Neutrophil (primary cell): Measurements from ENCODE around the gene DNMT3A.

Experiments
- H3K27ac ChIP-seq: fragments of 200-600 bp; sonication (generic); 2 replicates; pipeline ENCODE4 v1.5.1; 2016; ENCODE audit warnings: mild to moderate bottlenecking, moderate library complexity
- H3K27me3 ChIP-seq: fragments of 200-600 bp; sonication (generic); 2 replicates; pipeline ENCODE4 v1.6.0; 2016; ENCODE audit warnings: mild to moderate bottlenecking
- H3K36me3 ChIP-seq: fragments of 200-600 bp; sonication (generic); 2 replicates; pipeline ENCODE4 v1.5.1; 2017
- H3K4me1 ChIP-seq, 2 experiments: fragments of 200-600 bp in 1 of 2; sonication (generic) in 1 of 2; 1 replicate in 1 of 2; 2 replicates in 1 of 2; pipeline versions ENCODE4 v1.5.1 to v1.6.1; 2013 to 2016; ENCODE audit warnings: low read depth in 1 of 2, low read length in 1 of 2, mild to moderate bottlenecking in 1 of 2, moderate library complexity in 1 of 2; ENCODE audit not compliant: control insufficient read depth in 1 of 2, insufficient read depth in 1 of 2
- H3K4me3 ChIP-seq, 2 experiments: fragments of 200-600 bp in 1 of 2; sonication (generic) in 1 of 2; 1 replicate in 1 of 2; 2 replicates in 1 of 2; pipeline ENCODE4 v1.5.1; 2013 to 2016; ENCODE audit warnings: low read depth in 1 of 2, low read length in 1 of 2, mild to moderate bottlenecking in 1 of 2, moderate library complexity in 1 of 2
- H3K9me3 ChIP-seq: fragments of 200-600 bp; sonication (generic); 2 replicates; pipeline ENCODE4 v1.5.1; 2016
- TF ChIP-seq, protein P1 (sequence below): fragments of 200-600 bp; sonication (generic); IDR thresholded peaks from 2 replicates; pipeline ENCODE4 v1.5.1; 2016; ENCODE audit warnings: antibody characterized with exemption

Gene DNMT3A

DNA sequence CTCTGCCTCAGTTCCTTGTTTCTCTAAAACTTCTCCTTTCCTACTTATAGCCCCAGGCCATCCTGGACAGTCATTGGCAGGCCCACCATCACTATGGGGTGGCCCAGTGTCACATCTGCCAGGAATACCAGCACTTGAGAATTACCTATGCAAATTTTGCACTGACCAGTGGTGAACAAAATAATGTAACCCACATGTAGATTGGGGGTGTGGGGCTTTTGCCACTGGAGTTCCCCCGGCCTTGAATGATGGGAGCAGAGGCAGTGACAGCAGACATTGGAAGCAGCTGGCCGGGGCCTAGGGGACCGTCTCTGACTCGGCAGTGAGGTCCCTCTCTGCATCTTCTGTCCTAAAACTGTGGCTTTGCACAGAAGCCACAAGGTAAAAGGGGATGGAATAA is 24.9 kb upstream of the DNMT3A start:
- peaks cover 16% of the 10 kb centered on the region for H3K27me3 ChIP-seq

DNA sequence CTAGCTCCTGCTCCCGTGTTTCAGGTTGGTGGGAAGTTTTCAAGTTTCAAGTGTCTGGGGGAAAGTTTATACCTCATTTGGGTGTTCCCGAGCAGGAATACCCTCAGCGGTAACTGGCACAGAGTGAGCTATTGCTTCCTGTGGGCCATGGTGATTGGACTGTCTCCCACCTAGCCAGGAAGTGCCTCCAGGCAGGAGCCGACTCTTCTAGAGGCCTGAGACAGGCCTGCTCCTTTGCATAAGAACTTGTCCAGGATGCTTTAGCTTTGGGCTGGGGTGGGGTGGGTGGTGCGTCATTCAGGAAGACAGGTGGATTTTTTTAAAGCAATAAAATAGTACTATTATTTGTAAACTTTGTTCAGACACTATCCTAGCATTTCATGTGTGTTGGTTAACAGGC is 23.5 kb upstream of the DNMT3A start:
- H3K27ac ChIP-seq, result no peak overlapping the region

More for the DNA sequence above, 24.9 kb upstream of the DNMT3A start:
- TF ChIP-seq, protein P1, sequence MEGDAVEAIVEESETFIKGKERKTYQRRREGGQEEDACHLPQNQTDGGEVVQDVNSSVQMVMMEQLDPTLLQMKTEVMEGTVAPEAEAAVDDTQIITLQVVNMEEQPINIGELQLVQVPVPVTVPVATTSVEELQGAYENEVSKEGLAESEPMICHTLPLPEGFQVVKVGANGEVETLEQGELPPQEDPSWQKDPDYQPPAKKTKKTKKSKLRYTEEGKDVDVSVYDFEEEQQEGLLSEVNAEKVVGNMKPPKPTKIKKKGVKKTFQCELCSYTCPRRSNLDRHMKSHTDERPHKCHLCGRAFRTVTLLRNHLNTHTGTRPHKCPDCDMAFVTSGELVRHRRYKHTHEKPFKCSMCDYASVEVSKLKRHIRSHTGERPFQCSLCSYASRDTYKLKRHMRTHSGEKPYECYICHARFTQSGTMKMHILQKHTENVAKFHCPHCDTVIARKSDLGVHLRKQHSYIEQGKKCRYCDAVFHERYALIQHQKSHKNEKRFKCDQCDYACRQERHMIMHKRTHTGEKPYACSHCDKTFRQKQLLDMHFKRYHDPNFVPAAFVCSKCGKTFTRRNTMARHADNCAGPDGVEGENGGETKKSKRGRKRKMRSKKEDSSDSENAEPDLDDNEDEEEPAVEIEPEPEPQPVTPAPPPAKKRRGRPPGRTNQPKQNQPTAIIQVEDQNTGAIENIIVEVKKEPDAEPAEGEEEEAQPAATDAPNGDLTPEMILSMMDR, result no peak
- no peaks in the 10 kb centered on the region for H3K9me3 ChIP-seq
- H3K4me3 ChIP-seq, result no peak overlapping the region
- H3K27ac ChIP-seq, result no peak overlapping the region
- peaks cover 9 to 18% of the 10 kb centered on the region in 2 experiments for H3K4me1 ChIP-seq
- no peaks in the 10 kb centered on the region for H3K36me3 ChIP-seq

DNA sequence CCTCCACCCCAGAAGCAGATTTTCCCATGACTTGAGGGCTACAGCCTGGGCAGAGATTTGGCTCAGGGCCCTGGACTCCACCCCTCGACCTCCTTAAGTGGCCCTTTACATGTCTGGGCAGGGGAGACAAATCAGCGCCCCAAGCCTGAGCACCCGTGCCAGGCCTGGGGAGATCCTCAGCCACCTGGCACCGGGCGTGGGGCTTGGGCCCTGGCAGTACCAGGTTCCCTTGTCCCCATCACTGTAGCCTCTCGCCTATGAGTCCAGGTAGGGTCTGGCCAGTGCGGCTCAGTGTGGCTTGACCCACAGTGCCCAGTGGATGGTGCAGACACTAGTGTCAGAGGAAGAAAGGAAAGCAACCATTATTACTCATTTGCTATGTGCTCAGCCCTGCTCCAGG is 22.0 kb upstream of the DNMT3A start:
- TF ChIP-seq, protein P1, result no peak
- no peaks in the 10 kb centered on the region for H3K9me3 ChIP-seq
- H3K4me3 ChIP-seq, result no peak overlapping the region
- no peaks in the 10 kb centered on the region for H3K36me3 ChIP-seq
- peaks cover 16% of the 10 kb centered on the region for H3K27me3 ChIP-seq
- H3K4me1 ChIP-seq, result peaks cover 9 to 18% of the 10 kb centered on the region in 2 experiments
- H3K27ac ChIP-seq, result no peak overlapping the region

More for the DNA sequence above, 23.5 kb upstream of the DNMT3A start:
- H3K27me3 ChIP-seq, result peaks cover 16% of the 10 kb centered on the region
- H3K4me1 ChIP-seq, result peaks cover 9 to 18% of the 10 kb centered on the region in 2 experiments
- TF ChIP-seq, protein P1, result no peak
- H3K36me3 ChIP-seq, result no peaks in the 10 kb centered on the region
- no peak overlapping the region for H3K4me3 ChIP-seq
- no peaks in the 10 kb centered on the region for H3K9me3 ChIP-seq

DNA sequence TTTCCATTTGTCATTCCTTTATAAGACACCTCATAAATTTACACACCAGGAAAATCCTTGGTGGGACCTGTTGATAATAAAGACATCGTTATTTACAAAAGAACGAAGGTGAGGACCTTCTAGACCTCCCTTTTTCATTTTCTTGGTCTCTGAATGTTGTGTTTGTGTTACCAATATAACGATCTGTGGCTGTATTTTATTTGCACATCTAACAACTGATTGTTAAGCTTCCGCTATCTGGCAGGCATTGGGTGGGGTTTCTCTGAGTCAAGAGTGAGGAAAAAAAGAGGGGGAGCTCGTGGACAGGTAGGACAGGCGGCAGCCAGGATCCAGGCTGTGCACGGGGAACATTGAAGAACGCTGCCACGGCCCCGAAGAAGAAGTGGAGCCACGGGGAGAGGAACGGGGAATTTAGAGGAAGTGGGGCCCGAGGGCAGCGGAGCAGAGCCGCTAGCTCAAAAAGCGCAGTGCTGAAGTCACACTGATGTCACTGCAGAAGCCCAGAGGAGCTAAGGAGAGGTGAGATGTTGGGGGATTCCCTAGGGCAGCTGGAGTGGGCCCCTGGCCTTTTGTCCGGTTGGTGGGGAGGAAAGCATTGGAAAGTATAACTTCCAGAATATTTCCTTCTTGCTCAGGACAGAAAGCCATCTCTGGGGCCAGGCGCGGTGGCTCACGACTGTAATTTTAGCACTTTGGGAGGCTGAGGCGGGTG is 20.9 kb upstream of the DNMT3A start:
- H3K27ac ChIP-seq, result peak overlapping the region; percentile 87
- H3K36me3 ChIP-seq, result no peaks in the 10 kb centered on the region
- TF ChIP-seq, protein P1, result no peak
- H3K9me3 ChIP-seq, result no peaks in the 10 kb centered on the region
- peaks cover 14% of the 10 kb centered on the region for H3K27me3 ChIP-seq
- H3K4me3 ChIP-seq, result peak overlapping the region; percentile 62 to 70
- H3K4me1 ChIP-seq, result peaks cover 9 to 18% of the 10 kb centered on the region in 2 experiments

DNA sequence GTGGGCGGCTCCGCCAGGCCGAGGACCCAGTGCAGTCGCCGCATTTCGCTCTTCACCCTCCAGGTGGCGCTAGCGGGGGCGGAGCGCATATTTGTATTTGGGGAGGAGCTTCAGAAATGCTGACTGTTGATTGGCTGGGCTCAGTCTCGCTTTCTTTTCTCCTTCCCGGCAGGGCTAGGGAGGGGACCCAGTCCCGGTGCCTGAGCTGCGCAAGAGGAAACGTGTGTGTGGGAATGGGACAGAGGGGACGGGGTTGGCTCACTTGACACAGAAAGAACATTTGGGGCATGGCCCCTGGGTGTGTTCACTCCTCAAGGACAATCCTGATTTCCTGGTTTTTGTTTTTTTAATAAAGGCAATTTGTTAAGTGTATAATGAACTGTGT is 20.3 kb upstream of the DNMT3A start:
- H3K27ac ChIP-seq, result peak overlapping the region; percentile 87
- peaks cover 10% of the 10 kb centered on the region for H3K27me3 ChIP-seq
- H3K9me3 ChIP-seq, result no peaks in the 10 kb centered on the region
- peak overlapping the region; percentile 62 to 70 for H3K4me3 ChIP-seq
- H3K36me3 ChIP-seq, result no peaks in the 10 kb centered on the region
- H3K4me1 ChIP-seq, result peaks cover 9 to 18% of the 10 kb centered on the region in 2 experiments
- TF ChIP-seq, protein P1, result peak; percentile 98
